GM23338 (cell line): ENCODE data around the gene PRDM10. TPM values are rescaled to one million over a fixed set of nuclear protein-coding genes. Genes with fewer than 3 reads are reported as not detected.

ENCODE experiments used
- ATAC-seq: fragments of 200-7000 bp; cut with Tn5 transposase; 3 replicates; pipeline ENCODE4 v1.9.1; 2020
- DNase-seq: peaks from one replicate; pipeline ENCODE4 v3.0.0-alpha.2; 2015; ENCODE audit warnings: low spot score
- H2AFZ ChIP-seq: fragments of 200-600 bp; sonication (generic); 2 replicates; pipeline ENCODE4 v1.8.0; 2016; ENCODE audit warnings: antibody characterized with exemption, mild to moderate bottlenecking, moderate library complexity
- H3F3A ChIP-seq: fragments of 200-600 bp; sonication (generic); replicated peaks from 2 replicates; pipeline ENCODE4 v1.8.0; 2017; ENCODE audit warnings: antibody characterized with exemption, mixed run types, low read depth
- H3K27ac ChIP-seq: fragments of 200-600 bp; sonication (generic); 2 replicates; pipeline ENCODE4 v1.6.1; 2016; ENCODE audit warnings: low read depth
- H3K27me3 ChIP-seq: fragments of 200-600 bp; sonication (generic); 2 replicates; pipeline ENCODE4 v1.8.0; 2016; ENCODE audit warnings: mild to moderate bottlenecking, mixed run types, moderate library complexity; ENCODE audit not compliant: insufficient read depth
- H3K36me3 ChIP-seq: fragments of 200-600 bp; sonication (generic); 2 replicates; pipeline ENCODE4 v1.8.0; 2016; ENCODE audit warnings: mild to moderate bottlenecking; ENCODE audit not compliant: insufficient read depth
- H3K4me1 ChIP-seq: fragments of 200-600 bp; sonication (generic); 2 replicates; pipeline ENCODE4 v1.8.0; 2016; ENCODE audit warnings: mild to moderate bottlenecking, moderate library complexity; ENCODE audit not compliant: insufficient read depth
- H3K4me2 ChIP-seq: fragments of 200-600 bp; sonication (generic); 2 replicates; pipeline ENCODE4 v1.7.1; 2017; ENCODE audit warnings: mixed run types
- H3K4me3 ChIP-seq: fragments of 200-600 bp; sonication (generic); 2 replicates; pipeline ENCODE4 v1.6.1; 2016; ENCODE audit warnings: mixed run types
- H3K79me2 ChIP-seq: fragments of 200-600 bp; sonication (generic); replicated peaks from 2 replicates; pipeline ENCODE4 v1.8.0; 2017; ENCODE audit warnings: mild to moderate bottlenecking; ENCODE audit not compliant: insufficient read depth
- H3K9me2 ChIP-seq: fragments of 200-600 bp; sonication (generic); 2 replicates; pipeline ENCODE4 v1.8.0; 2017; ENCODE audit not compliant: insufficient read depth
- H4K20me1 ChIP-seq: fragments of 200-600 bp; sonication (generic); replicated peaks from 2 replicates; pipeline ENCODE4 v1.8.0; 2017; ENCODE audit warnings: mild to moderate bottlenecking; ENCODE audit not compliant: insufficient read depth
- H3K27ac Mint-ChIP-seq: 2 replicates; pipeline ENCODE4 v1.8.0; 2020; ENCODE audit warnings: inconsistent platforms, mild to moderate bottlenecking, moderate library complexity, mixed read lengths
- H3K27me3 Mint-ChIP-seq: 3 replicates; pipeline ENCODE4 v1.8.0; 2022; ENCODE audit warnings: low read depth, mild to moderate bottlenecking, moderate library complexity, mixed read lengths, inconsistent platforms; ENCODE audit not compliant: insufficient read depth, poor library complexity
- H3K36me3 Mint-ChIP-seq: 3 replicates; pipeline ENCODE4 v1.8.0; 2021; ENCODE audit warnings: low read depth, mild to moderate bottlenecking, inconsistent platforms, moderate library complexity, mixed read lengths
- H3K4me1 Mint-ChIP-seq: 3 replicates; pipeline ENCODE4 v1.8.0; 2020; ENCODE audit warnings: mild to moderate bottlenecking, inconsistent platforms, mixed read lengths
- H3K4me3 Mint-ChIP-seq: 3 replicates; pipeline ENCODE4 v1.8.0; 2021; ENCODE audit warnings: moderate library complexity, mild to moderate bottlenecking, inconsistent platforms, mixed read lengths
- H3K9me3 Mint-ChIP-seq: 3 replicates; pipeline ENCODE4 v1.8.0; 2020; ENCODE audit warnings: moderate library complexity, mild to moderate bottlenecking, inconsistent platforms, mixed read lengths
- polyA plus RNA-seq: library from polyadenylated mRNA; unstranded; fragments of >200 nt; fragmentation: Nextera tagmentation; extraction: Ambion mirVana; gene quantifications from 2 replicates; pipeline ENCODE4 v1.2.1, GENCODE V29; 2016
- total RNA-seq: library from RNA; depleted of rRNA; stranded (reverse); fragments of >200 nt; shearing (Covaris generic); gene quantifications from 2 replicates; pipeline ENCODE4 v1.2.3, GENCODE V29; 2014
- TF ChIP-seq, protein P1 (sequence below): IDR thresholded peaks from 2 replicates; pipeline ENCODE4 v1.6.1; 2016; ENCODE audit warnings: antibody characterized with exemption
- TF ChIP-seq, protein P2 (sequence below), 2 experiments: fragments of 200-600 bp in 1 of 2; sonication (generic) in 1 of 2; conservative IDR thresholded peaks; 2 replicates each; pipeline versions ENCODE4 v1.5.1 to v1.6.1; 2016 to 2017; ENCODE audit warnings: antibody characterized with exemption in 2 of 2, low read depth in 2 of 2, mild to moderate bottlenecking in 2 of 2, moderate library complexity in 1 of 2
- TF ChIP-seq, protein P3 (sequence below): fragments of 250-450 bp; sonication (Bioruptor Pico); IDR thresholded peaks from 2 replicates; pipeline ENCODE4 v1.5.0; 2020; ENCODE audit warnings: mild to moderate bottlenecking, moderate library complexity

The PRDM10 gene
- total and polyA plus RNA-seq, 2 experiments from 2014 or later, result 5.2 to 14.9 TPM

DNA sequence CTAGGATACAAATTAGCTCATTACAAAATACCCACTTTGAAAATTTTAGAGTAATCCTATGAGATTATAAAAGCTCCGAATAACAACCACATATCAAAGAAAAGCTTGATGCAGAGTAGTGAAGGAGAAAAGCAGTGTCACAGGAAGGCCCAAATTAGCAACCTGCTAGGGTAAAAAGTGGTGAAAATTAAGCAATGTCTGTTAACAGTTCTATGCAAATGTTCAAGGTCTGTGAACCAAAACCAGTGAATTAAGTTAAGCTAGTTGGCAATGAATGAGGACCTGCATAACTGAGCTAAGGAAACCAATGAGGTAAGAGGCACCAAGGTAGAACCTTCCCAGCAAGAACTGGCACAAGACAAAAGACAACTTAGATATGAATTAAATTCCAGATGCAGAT, 29.6 kb downstream of the PRDM10 start:
- Mint-ChIP-seq H3K27me3 (peaks cover 4% of the 10 kb centered on the region), H3K9me3 (no peaks in the 10 kb centered on the region; the same call in 2 of the 3 replicates)
- peak; percentile 27 for ATAC-seq

More for the DNA sequence above, 29.6 kb downstream of the PRDM10 start:
- Histone ChIP-seq H3K27ac (peak overlapping the region; percentile 24; the same call in 1 of the 2 replicates), H3K4me1 (peaks cover 19% of the 10 kb centered on the region), H3K27me3 (no peaks in the 10 kb centered on the region), H2AFZ (no peak overlapping the region), H3K4me3 (no peak overlapping the region), H3K36me3 (no peaks in the 10 kb centered on the region), H3K9me2 (0 out of 2 replicates have a peak, but pooled peaks cover 4% of the 10 kb centered on the region), H3K4me2 (peak overlapping the region; percentile 12), H3F3A (no peaks in the 10 kb centered on the region), H3K79me2 (peaks cover 54% of the 10 kb centered on the region), H4K20me1 (peaks cover 2% of the 10 kb centered on the region; the same call in 1 of the 2 replicates)
- Mint-ChIP-seq H3K36me3 (peaks cover 15% of the 10 kb centered on the region; the same call in 2 of the 3 replicates), H3K4me3 (peak overlapping the region; percentile 19; the same call in 1 of the 3 replicates), H3K4me1 (peaks cover 22% of the 10 kb centered on the region), H3K27ac (peak overlapping the region; percentile 50)
- peak; percentile 28 for DNase-seq
- TF ChIP-seq, protein P1, sequence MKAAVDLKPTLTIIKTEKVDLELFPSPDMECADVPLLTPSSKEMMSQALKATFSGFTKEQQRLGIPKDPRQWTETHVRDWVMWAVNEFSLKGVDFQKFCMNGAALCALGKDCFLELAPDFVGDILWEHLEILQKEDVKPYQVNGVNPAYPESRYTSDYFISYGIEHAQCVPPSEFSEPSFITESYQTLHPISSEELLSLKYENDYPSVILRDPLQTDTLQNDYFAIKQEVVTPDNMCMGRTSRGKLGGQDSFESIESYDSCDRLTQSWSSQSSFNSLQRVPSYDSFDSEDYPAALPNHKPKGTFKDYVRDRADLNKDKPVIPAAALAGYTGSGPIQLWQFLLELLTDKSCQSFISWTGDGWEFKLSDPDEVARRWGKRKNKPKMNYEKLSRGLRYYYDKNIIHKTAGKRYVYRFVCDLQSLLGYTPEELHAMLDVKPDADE, result no peak
- TF ChIP-seq, protein P2, sequence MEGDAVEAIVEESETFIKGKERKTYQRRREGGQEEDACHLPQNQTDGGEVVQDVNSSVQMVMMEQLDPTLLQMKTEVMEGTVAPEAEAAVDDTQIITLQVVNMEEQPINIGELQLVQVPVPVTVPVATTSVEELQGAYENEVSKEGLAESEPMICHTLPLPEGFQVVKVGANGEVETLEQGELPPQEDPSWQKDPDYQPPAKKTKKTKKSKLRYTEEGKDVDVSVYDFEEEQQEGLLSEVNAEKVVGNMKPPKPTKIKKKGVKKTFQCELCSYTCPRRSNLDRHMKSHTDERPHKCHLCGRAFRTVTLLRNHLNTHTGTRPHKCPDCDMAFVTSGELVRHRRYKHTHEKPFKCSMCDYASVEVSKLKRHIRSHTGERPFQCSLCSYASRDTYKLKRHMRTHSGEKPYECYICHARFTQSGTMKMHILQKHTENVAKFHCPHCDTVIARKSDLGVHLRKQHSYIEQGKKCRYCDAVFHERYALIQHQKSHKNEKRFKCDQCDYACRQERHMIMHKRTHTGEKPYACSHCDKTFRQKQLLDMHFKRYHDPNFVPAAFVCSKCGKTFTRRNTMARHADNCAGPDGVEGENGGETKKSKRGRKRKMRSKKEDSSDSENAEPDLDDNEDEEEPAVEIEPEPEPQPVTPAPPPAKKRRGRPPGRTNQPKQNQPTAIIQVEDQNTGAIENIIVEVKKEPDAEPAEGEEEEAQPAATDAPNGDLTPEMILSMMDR (conservative IDR thresholded peaks at IDR 0.05; ENCODE audit: low read depth in 2 of 2), result no peak
- TF ChIP-seq, protein P3, sequence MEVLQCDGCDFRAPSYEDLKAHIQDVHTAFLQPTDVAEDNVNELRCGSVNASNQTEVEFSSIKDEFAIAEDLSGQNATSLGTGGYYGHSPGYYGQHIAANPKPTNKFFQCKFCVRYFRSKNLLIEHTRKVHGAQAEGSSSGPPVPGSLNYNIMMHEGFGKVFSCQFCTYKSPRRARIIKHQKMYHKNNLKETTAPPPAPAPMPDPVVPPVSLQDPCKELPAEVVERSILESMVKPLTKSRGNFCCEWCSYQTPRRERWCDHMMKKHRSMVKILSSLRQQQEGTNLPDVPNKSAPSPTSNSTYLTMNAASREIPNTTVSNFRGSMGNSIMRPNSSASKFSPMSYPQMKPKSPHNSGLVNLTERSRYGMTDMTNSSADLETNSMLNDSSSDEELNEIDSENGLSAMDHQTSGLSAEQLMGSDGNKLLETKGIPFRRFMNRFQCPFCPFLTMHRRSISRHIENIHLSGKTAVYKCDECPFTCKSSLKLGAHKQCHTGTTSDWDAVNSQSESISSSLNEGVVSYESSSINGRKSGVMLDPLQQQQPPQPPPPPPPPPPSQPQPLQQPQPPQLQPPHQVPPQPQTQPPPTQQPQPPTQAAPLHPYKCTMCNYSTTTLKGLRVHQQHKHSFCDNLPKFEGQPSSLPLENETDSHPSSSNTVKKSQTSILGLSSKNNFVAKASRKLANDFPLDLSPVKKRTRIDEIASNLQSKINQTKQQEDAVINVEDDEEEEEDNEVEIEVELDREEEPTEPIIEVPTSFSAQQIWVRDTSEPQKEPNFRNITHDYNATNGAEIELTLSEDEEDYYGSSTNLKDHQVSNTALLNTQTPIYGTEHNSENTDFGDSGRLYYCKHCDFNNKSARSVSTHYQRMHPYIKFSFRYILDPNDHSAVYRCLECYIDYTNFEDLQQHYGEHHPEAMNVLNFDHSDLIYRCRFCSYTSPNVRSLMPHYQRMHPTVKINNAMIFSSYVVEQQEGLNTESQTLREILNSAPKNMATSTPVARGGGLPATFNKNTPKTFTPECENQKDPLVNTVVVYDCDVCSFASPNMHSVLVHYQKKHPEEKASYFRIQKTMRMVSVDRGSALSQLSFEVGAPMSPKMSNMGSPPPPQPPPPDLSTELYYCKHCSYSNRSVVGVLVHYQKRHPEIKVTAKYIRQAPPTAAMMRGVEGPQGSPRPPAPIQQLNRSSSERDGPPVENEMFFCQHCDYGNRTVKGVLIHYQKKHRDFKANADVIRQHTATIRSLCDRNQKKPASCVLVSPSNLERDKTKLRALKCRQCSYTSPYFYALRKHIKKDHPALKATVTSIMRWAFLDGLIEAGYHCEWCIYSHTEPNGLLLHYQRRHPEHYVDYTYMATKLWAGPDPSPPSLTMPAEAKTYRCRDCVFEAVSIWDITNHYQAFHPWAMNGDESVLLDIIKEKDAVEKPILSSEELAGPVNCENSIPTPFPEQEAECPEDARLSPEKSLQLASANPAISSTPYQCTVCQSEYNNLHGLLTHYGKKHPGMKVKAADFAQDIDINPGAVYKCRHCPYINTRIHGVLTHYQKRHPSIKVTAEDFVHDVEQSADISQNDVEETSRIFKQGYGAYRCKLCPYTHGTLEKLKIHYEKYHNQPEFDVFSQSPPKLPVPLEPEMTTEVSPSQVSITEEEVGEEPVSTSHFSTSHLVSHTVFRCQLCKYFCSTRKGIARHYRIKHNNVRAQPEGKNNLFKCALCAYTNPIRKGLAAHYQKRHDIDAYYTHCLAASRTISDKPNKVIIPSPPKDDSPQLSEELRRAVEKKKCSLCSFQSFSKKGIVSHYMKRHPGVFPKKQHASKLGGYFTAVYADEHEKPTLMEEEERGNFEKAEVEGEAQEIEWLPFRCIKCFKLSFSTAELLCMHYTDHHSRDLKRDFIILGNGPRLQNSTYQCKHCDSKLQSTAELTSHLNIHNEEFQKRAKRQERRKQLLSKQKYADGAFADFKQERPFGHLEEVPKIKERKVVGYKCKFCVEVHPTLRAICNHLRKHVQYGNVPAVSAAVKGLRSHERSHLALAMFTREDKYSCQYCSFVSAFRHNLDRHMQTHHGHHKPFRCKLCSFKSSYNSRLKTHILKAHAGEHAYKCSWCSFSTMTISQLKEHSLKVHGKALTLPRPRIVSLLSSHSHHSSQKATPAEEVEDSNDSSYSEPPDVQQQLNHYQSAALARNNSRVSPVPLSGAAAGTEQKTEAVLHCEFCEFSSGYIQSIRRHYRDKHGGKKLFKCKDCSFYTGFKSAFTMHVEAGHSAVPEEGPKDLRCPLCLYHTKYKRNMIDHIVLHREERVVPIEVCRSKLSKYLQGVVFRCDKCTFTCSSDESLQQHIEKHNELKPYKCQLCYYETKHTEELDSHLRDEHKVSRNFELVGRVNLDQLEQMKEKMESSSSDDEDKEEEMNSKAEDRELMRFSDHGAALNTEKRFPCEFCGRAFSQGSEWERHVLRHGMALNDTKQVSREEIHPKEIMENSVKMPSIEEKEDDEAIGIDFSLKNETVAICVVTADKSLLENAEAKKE (CRISPR knock-in tag), result no peak
